ENCODE measurements around the gene PCIF1.
"Not testable (repeated sequence)": the region's sequence is repeated elsewhere in the genome, so short reads cannot be mapped to it uniquely, and the experiment has no call there.

The PCIF1 gene

GRCh38 chr20:45897289-45897688 is 37.2 kb upstream of the PCIF1 start:
- no peak for DNase-seq (ENCODE audit: low read depth)
- no peak overlapping the region for H3K4me3 ChIP-seq (ENCODE audit: low read length)
- TF ChIP-seq CTCF (conservative IDR thresholded peaks at IDR 0.05; ENCODE audit: low read depth, low read length), result no peak

- no peak overlapping the region for H3K4me3 ChIP-seq (ENCODE audit: low read length)
- no peak for DNase-seq (ENCODE audit: low read depth)
- TF ChIP-seq CTCF (conservative IDR thresholded peaks at IDR 0.05; ENCODE audit: low read depth, low read length), result no peak
These were observed 36.8 kb upstream of the PCIF1 start for GRCh38 chr20:45897692-45898091.

GRCh38 chr20:45898285-45898684 is 36.2 kb upstream of the PCIF1 start:
- DNase-seq (ENCODE audit: low read depth), result no peak
- no peak for TF ChIP-seq CTCF (conservative IDR thresholded peaks at IDR 0.05; ENCODE audit: low read depth, low read length)
- no peak overlapping the region for H3K4me3 ChIP-seq (ENCODE audit: low read length)

- DNase-seq (ENCODE audit: low read depth), result no peak
- H3K4me3 ChIP-seq (ENCODE audit: low read length), result no peak overlapping the region
- TF ChIP-seq CTCF (conservative IDR thresholded peaks at IDR 0.05; ENCODE audit: low read depth, low read length), result no peak
These were observed 35.2 kb upstream of the PCIF1 start for GRCh38 chr20:45899046-45899835.

- not testable (repeated sequence) for DNase-seq (ENCODE audit: low read depth); H3K4me3 ChIP-seq (ENCODE audit: low read length)
These were observed 33.2 kb upstream of the PCIF1 start for GRCh38 chr20:45901332-45901731.

GRCh38 chr20:45902199-45902701 is 32.2 kb upstream of the PCIF1 start:
- H3K4me3 ChIP-seq (ENCODE audit: low read length), result no peak overlapping the region
- no peak for TF ChIP-seq CTCF (conservative IDR thresholded peaks at IDR 0.05; ENCODE audit: low read depth, low read length)
- DNase-seq (ENCODE audit: low read depth), result no peak

GRCh38 chr20:45904583-45905504 is 29.6 kb upstream of the PCIF1 start:
- H3K4me3 ChIP-seq (ENCODE audit: low read length), result no peak overlapping the region
- DNase-seq (ENCODE audit: low read depth), result no peak
- TF ChIP-seq CTCF (conservative IDR thresholded peaks at IDR 0.05; ENCODE audit: low read depth, low read length), result no peak

Measured in retinal pigment epithelial cell (primary cell).